Amniotic epithelial cell (primary cell): ENCODE measurements around the gene MOB1A.
"Not testable (repeated sequence)": the region's sequence is repeated elsewhere in the genome, so short reads cannot be mapped to it uniquely, and the experiment has no call there.

Experiments used
- DNase-seq: peaks from one replicate; pipeline ENCODE4 v3.0.0-alpha.2; 2010; ENCODE audit warnings: low read depth

MOB1A gene

DNA sequence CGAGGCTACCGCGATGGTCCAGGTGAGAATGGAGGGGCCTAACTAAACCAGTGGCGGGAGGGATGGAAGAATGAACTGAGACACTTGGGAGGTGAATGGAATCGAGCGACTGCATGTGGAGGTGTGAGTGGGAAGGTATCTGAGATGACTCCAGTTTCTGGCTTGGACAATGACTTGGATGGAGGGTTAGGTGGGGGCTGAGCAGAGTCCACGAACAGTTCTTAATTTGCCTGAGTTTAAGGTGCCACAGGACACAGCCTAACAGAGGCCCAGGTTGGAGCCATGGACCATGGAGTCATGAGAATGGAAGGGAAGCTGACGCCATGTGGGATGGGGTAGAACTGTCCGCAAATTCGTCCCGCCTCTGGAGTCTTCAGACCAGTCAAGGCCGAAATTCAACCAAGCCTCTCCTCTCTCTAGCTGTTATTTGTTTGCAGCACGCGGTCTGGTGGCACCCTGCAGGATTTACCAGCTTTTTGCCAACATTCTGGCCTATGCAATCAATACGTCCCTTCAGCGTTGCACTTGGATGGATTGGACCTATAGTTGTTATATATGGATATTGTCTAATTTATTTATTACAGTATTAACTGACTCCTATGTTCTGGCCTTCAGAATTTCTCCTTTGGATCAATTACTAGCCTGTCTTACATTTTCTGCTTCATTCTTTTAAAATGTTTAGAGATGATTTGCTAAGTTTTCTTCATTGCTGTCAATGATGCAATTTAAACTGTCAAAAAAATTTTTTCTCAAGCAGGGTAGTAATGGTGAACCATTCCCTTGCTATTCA lies 30.0 kb downstream of the MOB1A start:
- no peak for DNase-seq

DNA sequence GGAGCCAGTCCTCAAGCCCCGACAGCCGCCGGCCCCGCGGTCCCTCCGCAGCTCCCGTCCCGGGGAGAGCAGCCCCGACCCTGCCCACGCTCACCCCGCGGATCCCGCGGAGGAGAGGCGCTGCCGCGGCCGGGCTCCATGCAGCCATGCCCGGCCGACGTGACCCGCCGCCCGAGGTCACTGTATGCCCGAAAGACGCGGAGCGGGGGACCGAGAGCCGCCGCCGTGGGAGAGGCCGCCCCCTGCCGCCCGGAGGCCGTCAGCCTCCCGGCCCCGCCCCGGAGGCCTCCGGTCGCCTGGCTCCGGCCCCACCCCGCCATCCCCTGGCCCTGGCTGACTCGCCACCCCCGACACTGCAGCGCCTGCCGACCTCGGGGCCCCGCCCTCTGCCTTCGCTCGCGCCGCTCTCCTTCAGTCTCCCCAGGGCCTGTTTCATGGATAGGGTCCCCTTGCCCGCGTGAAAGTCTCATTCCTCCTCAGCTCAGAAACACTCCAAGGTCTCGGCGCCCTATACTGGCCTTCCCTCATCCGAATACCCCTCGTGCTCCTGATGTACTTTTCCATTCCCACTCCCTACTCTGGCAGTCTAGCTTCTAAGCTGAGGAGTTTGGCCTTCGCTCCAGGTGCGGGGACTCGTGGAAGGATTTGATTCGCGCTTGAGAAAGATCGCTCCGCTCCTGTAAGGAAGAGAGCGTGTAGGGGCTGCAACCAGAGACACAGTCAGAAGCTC lies 30.8 kb downstream of the MOB1A start, which contains the start of gene BOLA3:
TSS of gene BOLA3 (minus strand) at position 186 of the 730 bp plus-strand sequence. CDS start at position 148, 38 bp downstream.
- peak; percentile 63 for DNase-seq

DNA sequence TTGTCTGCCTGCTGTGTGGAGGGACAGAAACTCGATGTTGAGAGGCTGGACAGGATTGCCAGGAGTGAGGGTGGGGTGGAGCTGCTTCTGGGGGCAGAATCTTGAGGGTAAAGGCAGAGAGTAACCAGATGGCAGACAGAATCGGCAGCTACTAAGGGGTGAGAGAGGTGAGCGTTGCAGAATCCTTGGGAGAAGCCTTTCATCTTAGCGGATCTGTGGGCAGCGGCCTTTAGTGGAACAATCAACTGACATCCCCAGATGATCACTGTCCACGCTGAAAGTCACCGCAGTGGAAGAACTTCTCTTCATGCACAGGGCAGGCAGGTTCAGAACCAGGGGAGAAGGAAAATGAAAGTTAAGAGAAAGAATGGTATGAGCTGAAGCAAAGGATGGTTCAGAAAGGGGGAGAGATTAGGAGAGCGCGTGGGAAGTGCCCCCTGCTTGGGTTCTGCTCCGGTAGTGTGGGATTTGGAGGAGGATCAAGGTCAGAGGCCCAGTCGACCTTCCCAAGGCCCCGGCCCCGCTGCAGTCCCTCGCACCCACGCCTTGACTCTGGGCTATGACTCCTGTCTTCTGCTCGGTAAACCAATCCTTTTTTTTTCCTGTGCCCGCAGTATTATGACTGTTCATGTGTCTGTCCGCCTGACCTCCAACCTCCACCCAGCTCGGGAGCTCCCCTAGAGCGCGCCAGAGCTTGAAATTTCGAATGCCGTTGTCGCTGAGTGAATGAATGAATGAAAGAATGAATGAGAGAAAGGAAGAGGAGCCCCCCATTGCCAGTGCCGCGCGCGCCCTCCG lies 31.6 kb downstream of the MOB1A start:
- DNase-seq, result peak; percentile 63

DNA sequence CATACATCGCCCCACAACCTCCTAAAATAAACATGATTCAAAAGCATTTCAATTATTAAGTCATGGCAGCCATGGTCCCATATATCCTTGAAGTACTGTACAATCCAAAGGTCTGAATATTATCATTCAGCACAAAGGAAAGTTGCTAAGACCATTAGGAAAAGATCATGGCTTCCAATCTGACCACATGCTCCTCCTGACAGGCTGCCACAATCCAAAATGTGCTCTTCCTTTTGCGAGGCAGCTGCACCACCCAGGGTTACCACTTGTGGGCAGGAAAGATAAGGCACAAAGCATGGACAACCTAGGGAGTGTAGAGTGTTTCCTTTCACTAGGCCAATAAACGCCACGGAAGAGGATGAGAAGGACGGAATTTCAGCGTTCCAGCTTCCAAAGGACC lies 36.3 kb downstream of the MOB1A start:
- no peak for DNase-seq

DNA sequence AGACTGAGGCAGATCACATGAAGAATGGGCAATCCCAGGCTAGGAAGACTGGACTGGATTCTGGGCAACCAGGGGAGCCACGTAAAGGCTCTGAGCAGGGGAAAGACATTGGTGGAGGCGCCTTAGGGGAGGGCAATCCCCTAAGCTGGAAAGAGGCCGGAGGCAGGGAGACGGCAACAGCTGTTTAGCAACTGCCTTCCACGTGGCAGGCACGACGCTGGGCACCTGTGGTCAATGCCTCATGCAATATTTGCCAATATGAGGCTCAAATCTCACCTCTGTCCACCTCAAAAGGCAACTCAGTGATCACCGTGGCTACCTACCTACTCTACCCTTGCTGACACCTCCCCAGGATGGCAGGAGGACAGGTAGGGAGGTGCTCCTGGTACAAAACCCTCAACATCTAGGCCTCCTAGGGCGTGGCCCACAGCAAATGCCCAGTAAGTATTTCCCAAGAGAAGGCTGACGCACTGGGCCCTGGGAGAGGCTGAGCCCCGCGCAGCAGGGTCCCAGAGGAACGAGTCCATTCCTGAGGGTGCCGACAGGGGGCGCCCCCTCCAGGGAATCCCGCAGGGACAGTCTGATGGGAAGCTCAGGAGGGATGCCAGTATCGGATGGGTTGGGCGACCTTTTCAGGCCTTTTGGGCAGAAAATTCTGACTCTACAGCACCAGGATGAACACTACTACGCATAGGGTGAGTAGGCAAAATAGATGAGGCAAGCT lies 39.9 kb downstream of the MOB1A start:
- DNase-seq, result no peak

DNA sequence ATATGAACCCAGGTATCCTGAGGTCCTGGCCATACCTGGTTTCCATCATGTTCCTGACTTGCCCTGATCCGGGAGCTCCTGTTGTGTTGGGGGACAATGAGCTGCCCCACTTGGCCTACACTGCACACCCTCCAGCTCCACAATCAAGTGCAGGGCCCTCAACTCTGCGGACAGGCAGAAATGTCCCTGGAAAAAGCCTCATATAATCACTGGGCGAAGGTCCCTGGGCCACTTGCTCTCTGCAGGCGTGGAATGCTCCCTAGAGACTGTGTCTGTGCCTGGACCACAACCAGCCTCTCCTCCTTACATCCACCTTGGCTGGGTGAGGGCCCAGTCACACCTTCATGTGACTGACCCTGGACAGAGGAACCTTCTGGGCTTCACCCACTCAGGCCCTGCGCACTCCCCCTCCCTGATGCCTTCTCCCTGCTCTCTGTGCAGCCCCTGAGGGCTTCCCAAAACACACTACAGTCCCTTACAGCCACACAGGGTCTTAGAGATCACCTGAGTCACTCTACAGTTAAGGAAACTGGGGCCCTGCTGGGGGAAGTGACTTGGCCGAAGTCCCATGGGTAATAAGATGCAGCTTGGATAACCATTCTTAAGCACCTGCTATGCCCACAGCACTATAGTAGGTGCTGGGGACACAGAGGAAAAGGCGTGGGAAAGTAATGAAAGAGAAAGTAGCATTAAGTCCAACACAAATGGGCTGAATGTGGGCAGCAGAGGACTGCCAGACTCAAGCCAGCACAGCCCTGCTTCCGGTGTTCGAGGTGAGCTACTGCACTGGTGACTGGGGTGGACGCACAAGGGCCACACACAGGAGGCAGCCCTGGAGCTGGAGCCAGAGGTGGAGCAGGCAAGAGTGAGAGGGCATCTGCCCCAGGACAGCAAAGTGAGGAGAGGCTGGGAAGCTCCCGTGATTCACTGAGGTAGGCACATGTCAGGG lies 40.8 kb downstream of the MOB1A start:
- DNase-seq, result no peak

DNA sequence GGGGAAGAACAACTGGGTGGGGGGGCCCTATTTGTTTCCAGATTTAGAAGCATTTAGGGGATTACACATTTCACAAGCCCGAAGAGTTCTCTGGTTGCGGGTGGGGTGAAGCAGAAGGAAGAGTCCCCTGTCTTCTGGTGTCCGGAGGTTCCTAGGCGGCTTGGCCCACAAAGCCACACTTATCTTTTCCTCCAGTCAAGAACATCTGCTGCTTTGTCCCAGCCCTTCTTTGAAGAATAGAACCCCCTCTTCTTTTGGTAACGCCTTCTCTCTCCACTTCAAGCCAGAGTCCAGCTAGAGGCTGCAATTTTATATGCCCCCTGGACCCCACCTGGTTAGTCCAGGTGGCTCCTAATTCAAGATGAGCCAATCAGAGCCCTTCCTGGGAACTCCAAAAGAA lies 46.8 kb downstream of the MOB1A start:
- DNase-seq, result no peak

DNA sequence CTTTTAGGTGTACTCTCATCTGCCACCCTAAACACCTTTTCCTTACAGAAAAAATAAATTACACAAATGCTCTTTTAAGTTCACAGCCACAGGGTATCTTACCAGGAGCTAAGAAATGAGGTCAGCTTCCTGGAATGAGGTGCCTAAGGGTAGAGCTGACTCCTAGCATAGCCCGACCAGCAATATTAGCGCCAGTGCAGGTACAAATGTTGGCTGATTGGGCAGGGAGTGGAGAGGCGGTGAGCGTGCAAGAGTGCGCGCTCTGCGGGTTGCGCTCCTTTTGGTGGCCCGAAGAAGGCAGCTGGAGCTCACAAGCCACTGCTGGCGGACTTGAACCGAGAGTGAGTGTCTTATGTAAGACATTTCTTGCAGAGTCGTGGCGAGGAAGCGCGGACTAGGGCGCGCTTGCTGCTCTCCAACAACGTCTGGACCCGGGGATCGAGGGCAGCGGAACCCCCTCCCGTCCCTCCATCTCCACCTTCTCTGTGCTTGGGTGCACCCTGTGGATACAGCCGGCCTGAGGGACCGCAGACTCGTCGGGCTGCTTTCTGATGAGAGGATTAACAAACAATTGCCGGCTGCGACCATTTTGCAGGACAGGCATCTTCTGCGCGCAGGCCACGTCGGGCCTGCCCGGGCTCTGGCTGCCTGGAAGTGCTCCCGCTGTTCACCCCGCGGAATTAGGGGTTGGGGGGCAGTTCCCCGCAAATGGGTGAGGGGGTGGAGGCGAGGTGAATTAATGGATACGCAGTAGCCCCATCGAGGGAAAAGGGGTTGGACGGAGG lies 48.3 kb downstream of the MOB1A start:
- DNase-seq, result no peak

DNA sequence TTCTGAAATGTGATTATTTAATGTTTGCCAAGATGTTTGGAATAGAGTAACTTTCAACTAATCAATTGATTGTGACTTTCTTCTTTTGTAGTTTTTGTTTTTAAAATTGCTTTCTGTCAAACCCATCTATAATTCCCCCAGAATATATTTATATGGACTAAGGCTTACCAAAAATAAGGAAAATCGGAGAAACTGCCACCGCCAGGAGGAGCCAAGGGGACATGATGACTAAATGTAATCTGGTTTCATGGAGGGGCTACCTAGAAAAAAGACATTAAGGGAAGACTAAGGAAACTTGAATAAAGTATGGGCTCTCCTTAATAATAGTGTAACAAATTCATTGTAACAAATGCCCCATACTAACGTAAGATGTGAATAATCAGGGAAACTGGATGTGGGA lies 50.5 kb downstream of the MOB1A start:
- no peak for DNase-seq

DNA sequence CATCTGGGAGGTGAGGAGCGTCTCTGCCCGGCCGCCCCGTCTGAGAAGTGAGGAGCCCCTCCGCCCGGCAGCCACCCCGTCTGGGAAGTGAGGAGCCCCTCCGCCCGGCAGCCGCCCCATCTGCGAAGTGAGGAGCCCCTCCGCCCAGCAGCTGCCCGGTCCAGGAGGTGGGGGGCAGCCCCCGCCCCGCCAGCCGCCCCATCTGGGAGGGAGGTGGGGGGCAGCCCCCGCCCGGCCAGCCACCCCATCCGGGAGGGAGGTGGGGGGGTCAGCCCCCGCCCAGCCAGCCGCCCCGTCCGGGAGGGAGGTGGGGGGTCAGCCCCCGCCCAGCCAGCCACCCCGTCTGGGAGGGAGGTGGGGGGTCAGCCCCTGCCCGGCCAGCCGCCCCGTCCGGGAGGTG lies 54.7 kb downstream of the MOB1A start:
- DNase-seq, result not testable (repeated sequence)

DNA sequence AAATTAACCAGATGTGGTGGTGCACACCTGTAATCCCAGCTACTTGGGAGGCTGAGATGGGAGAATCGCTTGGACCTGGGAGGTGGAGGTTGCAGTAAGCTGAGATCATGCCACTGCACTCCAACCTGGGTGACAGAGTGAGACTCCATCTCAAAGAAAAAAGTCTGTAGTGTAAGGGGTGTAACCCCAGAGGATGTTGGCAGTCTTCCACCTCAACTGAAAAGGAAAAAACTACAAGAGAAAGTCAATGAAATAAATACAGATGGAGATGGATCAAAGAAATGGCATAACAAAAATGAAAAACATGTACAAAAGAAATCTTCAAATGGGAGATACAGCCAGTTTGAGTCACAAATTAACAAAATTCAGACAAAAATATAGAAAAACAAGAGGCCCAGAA lies 56.8 kb downstream of the MOB1A start:
- DNase-seq, result not testable (repeated sequence)

DNA sequence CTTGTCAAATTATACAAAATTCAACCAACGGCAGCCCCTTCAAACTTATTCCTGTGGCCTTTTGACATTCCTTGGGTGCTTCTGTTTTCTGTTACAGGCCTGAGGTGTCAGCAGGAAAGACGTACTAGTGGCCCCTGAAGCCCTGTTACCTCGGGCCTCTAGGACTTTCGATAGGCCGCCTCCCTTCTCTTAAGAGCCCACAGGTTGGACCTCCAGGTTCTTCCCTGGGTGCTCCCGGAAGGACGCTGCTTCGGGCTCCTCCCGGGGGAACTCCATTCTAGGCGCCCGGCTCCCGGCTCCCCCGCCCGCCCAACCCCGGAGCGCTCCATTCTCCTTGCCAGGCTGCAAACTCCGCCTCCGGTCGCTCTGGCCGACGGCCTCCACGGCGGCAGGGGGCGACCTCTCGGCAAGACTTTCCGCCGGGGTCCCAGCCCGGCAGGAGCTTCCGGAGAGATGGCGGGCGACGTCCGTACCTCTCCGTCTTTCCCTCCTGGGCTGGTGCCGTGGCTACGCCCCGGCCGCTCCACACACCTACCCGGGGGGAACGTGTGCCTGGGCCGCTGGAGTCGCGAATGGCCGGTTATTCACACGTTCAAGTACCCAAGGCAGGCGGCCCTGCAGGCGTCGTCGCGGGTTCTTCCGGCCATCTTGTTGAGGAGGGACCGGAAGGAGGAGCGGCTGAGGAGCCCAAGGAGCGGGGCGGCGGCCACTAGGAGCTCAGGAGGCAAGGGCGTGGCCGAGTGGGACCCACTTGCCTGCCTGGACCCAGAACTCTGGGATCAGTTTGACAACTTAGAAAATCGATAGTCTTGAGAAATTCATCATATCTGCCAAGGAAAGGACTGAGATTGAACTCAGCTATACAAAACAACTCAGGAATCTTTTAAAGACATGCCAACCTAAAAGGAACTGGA lies 58.5 kb downstream of the MOB1A start:
- peak; percentile 84 for DNase-seq

DNA sequence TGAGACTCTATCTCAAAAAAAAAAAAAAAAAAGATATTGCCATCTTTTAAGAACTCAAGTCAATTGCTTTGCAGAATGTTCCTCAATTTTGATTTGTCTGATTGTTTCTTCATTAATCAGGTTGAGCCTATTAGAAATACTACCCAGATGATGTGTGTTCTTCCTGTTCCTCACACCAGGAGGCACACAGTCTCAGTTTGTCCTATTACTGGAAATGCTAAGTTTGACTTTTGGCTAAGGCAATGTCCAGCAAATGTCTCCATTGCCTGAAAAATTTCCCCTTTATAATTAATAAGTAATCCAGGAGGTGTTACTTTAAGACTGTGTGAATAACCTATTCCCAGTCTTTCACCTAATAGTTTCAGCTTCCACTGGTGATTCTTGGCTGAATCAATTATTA lies 59.3 kb downstream of the MOB1A start:
- peak; percentile 18 for DNase-seq

DNA sequence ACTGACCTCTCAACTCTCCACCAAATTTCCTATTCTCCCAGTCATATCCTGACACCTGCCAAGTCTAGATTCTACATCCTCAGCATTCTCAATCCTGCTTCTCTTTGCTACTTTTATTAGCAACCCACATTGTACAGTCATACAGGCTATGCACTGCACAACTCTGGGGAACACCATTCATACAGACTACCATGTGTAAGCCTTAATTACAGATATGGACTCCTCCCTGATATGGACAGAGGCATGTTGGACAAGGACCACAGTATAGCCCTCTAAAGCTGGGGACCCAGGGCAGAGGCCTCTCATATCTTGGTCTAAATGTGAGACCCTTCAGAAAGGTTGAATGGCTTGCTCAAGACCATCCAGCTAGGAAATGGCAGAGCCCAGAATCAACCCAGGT lies 67.3 kb downstream of the MOB1A start:
- DNase-seq, result no peak

DNA sequence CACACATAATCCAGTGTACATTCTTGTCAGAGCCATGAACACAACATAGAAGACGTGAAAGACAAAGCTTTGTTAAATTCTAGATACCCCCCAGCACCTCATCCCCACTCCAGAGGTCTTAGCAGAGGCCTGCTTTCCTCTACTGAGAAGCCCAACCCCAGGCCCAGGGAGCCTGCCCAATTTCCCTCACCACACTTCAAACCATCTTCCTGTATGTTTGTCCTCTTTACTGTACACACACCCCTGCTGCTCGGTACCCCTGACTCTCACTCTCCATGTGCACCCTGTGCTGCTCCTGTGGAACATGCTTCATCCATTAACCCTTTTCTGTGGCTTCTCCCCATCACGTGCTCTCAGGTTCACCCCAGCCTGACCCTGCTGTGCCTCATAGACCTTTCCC lies 68.1 kb downstream of the MOB1A start:
- DNase-seq, result no peak

DNA sequence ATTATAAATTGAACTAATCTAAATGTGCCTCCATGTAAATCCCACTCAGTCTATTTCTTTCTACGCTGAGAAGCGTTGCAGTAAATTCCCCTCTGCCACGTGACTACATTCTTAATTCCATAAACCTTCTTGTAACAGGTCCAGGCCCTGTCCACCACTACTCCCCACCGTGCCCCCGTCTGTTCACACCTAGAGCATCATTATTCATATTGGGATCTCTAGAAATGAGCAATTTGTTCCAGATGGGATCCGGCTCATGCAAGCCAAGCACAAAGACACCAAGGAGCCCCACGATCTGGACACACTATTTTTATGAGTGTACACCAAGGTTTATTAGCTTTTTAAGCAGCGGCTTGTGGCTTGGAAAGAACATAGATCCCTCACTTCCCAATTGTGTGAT lies 69.1 kb downstream of the MOB1A start:
- no peak for DNase-seq

DNA sequence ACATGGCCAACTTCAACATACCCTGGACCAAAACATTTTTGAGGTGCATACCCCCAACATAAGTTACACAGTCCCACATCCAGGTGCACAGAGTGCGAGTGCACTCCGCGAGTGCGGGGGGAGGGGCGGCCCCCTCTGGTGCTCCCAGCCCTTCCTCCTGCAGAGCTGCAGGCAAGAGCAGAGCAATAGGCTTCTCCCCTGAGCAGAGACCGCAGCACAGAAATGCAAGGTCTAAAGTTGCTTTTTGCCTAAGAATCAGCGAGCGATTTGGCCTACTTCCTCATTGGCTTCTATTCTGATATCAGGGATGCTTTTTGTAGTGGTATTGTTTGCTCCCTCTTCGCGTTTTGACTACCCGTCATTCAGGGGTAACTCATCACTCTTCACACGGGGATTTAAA lies 71.6 kb downstream of the MOB1A start:
- no peak for DNase-seq

DNA sequence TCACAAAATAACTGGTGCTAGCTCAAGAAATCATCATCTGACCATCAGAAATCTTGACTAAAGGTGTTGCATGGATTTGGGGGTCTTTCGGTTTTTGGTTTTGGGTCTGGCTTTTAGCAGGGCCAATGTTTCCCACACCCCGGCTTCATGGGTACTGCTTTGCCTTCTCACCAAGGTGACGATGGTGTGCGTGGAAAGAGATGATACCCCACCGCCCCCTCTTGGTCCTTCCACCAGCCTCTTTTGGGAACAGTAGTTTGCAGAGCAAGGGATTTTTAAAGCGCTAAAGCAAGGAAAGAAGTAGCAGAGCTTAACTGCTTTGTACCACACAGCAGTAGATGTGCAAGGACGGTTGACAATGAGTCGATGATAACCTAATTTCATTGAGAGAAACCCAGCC lies 73.3 kb downstream of the MOB1A start:
- no peak for DNase-seq

DNA sequence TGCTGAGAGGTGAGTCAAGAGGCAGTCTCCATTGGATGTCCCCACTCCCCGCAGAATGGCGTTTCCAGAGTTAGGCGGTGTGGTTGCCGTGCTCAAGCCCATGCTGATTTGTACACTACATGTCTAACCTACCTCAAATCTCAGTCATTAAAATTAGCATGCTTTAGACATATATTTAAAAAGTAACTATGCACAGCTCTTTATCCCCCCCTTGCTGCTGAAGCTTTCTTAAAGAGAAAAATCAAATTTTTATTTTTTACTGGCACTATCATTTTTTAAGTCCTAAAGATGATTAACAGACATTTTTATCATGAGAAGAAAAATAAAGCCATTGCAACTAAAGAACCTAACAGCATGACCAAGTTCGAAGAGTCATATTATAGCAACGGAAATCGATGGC lies 73.8 kb downstream of the MOB1A start:
- DNase-seq, result no peak
